ENCODE results near the gene SLC9A7.

DNA sequence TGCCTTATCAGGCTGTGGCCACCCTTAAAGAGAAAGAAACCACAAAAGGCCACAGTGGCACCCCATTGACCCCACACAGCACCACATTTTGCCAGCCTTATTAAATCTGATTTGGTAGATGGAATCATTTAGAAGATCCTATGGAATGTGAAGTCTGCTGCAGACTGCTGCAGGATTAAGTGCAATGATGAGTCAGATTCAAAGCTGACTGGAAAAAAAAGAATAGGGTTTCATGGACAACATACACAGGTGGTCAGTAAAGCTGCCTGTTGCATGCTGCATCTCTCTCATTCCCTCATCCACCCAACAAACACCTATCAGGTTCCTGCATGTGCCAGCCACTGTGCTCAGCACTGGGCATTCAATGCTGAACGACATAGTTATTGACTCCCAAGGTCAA lies 128.8 kb downstream of the SLC9A7 start:
- TF ChIP-seq, protein P1, sequence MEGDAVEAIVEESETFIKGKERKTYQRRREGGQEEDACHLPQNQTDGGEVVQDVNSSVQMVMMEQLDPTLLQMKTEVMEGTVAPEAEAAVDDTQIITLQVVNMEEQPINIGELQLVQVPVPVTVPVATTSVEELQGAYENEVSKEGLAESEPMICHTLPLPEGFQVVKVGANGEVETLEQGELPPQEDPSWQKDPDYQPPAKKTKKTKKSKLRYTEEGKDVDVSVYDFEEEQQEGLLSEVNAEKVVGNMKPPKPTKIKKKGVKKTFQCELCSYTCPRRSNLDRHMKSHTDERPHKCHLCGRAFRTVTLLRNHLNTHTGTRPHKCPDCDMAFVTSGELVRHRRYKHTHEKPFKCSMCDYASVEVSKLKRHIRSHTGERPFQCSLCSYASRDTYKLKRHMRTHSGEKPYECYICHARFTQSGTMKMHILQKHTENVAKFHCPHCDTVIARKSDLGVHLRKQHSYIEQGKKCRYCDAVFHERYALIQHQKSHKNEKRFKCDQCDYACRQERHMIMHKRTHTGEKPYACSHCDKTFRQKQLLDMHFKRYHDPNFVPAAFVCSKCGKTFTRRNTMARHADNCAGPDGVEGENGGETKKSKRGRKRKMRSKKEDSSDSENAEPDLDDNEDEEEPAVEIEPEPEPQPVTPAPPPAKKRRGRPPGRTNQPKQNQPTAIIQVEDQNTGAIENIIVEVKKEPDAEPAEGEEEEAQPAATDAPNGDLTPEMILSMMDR (conservative IDR thresholded peaks at IDR 0.05 in 1 of 2, IDR thresholded peaks at IDR 0.05 in 1 of 2; ENCODE audit: low read depth in 1 of 2, low read length in 2 of 2): no peak
- no peak for TF ChIP-seq EZH2 (IDR thresholded peaks at IDR 0.05; ENCODE audit: low read length, missing control alignments)
